Femur (tissue), 1 donor: ENCODE data around the gene DNAJC17.
A peak's percentile ranks its signal among the peaks of the same experiment; 100 is the strongest.

ENCODE experiments used
- DNase-seq: peaks from one replicate; pipeline ENCODE4 v3.0.0-alpha.2; 2017

The DNAJC17 gene

GRCh38 chr15:40807028-40807887 is at the start of gene DNAJC17, which contains the start of gene ZFYVE19:
DNAJC17 (minus strand) TSS chr15:40807473; CDS start chr15:40807446, 27 bp downstream.
ZFYVE19 (plus strand) TSS chr15:40807089; CDS start chr15:40807590, 501 bp downstream.
- peak; percentile 98 for DNase-seq

GRCh38 chr15:40856746-40857145 is 49.5 kb upstream of the DNAJC17 start:
- no peak for DNase-seq

GRCh38 chr15:40855706-40856234 is 48.5 kb upstream of the DNAJC17 start:
- no peak for DNase-seq

GRCh38 chr15:40854161-40854560 is 46.9 kb upstream of the DNAJC17 start:
- DNase-seq = no peak

GRCh38 chr15:40853241-40853890 is 46.1 kb upstream of the DNAJC17 start:
- no peak for DNase-seq

- no peak for DNase-seq
Observed at GRCh38 chr15:40852529-40852928, 45.3 kb upstream of the DNAJC17 start.

- no peak for DNase-seq
Observed at GRCh38 chr15:40850576-40851112, 43.4 kb upstream of the DNAJC17 start.

GRCh38 chr15:40847223-40847961 is 40.1 kb upstream of the DNAJC17 start:
- peak; percentile 58 for DNase-seq

- DNase-seq = no peak
Observed at GRCh38 chr15:40846841-40847222, 39.6 kb upstream of the DNAJC17 start.

- DNase-seq = no peak
Observed at GRCh38 chr15:40845511-40846284, 38.4 kb upstream of the DNAJC17 start.

GRCh38 chr15:40845036-40845435 is 37.8 kb upstream of the DNAJC17 start:
- DNase-seq = no peak

GRCh38 chr15:40844696-40845030 is 37.4 kb upstream of the DNAJC17 start:
- DNase-seq = peak; percentile 46

GRCh38 chr15:40843885-40844695 is 36.8 kb upstream of the DNAJC17 start, which contains the start of gene SPINT1:
SPINT1 (plus strand) TSS chr15:40844048; CDS start chr15:40844555, 507 bp downstream.
- DNase-seq = no peak

GRCh38 chr15:40843261-40843884 is 36.1 kb upstream of the DNAJC17 start:
- no peak for DNase-seq

- DNase-seq = no peak
Observed at GRCh38 chr15:40841741-40842140, 34.5 kb upstream of the DNAJC17 start.

- no peak for DNase-seq
Observed at GRCh38 chr15:40838756-40839155, 31.5 kb upstream of the DNAJC17 start.

- DNase-seq = no peak
Observed at GRCh38 chr15:40836020-40836419, 28.7 kb upstream of the DNAJC17 start.

GRCh38 chr15:40832903-40833302 is 25.6 kb upstream of the DNAJC17 start:
- no peak for DNase-seq

- DNase-seq = no peak
Observed at GRCh38 chr15:40831861-40832260, 24.6 kb upstream of the DNAJC17 start.

GRCh38 chr15:40830884-40831283 is 23.6 kb upstream of the DNAJC17 start:
- DNase-seq = no peak

GRCh38 chr15:40829115-40829514 is 21.8 kb upstream of the DNAJC17 start:
- DNase-seq = no peak
